BE2C (cell line): Measurements from ENCODE around the gene POC1A.

Experiments
- DNase-seq: peaks from one replicate; pipeline ENCODE4 v3.0.0-alpha.2; 2020
- H3K27me3 ChIP-seq: fragments of 250-450 bp; sonication (Bioruptor Pico); 2 replicates; pipeline ENCODE4 v1.5.1; 2020; ENCODE audit warnings: mild to moderate bottlenecking
- H3K36me3 ChIP-seq: fragments of 250-450 bp; sonication (Bioruptor Pico); 2 replicates; pipeline ENCODE4 v1.5.1; 2020; ENCODE audit warnings: mild to moderate bottlenecking
- H3K4me1 ChIP-seq: fragments of 250-450 bp; sonication (Bioruptor Pico); 2 replicates; pipeline ENCODE4 v1.5.1; 2020
- H3K4me3 ChIP-seq: 2 replicates; pipeline ENCODE4 v1.5.1; 2011; ENCODE audit warnings: low read depth, low read length
- H3K9me3 ChIP-seq: fragments of 250-450 bp; sonication (Bioruptor Pico); 2 replicates; pipeline ENCODE4 v1.5.1; 2020
- TF ChIP-seq, protein P1 (sequence below): IDR thresholded peaks from 2 replicates; pipeline ENCODE4 v1.5.1; 2012; ENCODE audit warnings: mild to moderate bottlenecking, low read depth, low read length

The POC1A gene

DNA sequence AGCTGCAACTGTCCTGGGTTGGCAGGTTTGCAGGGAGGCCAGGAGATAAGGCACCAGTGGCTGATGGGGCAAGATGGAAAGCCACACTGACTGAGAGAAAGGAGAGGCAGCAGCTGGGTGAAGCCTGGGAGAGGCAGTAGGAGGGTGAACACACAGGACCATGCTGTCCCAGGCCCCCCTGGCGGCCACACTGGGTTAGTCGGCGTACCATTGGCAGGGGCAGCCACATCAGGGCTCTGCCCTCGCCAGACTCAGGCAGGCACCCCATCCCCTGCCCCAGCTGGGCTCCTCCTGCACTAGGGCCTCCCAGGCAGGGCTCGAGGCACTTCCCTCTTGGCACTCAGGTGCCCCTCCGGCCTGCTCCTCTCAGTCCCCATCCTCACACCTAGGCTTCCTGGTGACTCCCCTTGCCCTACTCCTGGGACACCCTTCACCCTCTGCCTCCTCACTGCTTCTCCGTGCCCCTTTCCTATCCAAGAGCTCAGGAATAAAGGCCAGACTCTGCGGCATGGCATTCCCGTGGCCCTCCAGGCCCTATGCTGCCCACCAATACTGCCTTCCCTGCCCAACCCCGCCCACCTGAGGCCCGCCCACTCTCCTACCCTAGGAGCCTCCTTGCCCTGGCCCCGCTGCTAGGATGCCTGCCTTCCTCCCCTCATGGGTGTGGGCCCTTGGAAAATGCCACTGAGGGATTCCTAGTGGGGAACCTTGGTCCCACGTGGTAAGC, 69.1 kb downstream of the POC1A start:
- DNase-seq, result no peak
- no peaks in the 10 kb centered on the region for H3K4me1 ChIP-seq

DNA sequence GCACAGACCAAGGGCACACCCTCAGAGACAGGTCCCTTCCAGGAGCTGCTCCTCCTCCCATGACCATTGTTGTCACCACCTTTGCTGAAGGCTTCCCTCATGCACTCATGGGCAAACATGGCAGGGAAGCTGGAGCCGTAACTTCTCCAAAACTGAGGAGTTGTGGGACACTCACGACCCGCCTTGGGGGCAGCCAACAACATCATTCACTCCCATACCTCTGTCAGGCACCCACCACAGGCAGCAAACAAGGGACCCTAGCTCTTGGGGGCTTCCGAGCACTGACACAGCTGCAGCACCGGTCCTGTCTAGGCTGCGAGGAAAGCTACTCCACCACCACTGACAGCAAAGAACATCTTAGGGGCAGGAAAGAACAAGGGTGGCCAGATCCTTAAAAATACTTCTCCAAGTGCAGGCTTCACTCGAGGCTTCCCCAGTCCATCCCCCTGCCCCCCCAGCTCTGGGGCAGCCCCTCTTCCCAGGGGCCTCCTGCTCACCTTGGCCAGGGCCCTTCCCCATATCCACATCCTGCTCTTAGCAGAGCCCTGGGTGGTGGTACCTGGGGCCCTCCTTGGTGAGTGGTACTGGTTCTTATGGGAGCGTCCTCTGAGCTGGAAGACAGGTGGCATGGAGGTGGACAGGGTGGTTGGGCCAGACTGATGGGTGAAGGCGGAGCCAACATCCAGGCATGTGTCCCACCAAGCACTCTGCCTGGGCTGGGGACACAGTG, 69.8 kb downstream of the POC1A start:
- no peaks in the 10 kb centered on the region for H3K4me1 ChIP-seq
- DNase-seq, result no peak
- H3K4me3 ChIP-seq, result no peak overlapping the region
- H3K9me3 ChIP-seq, result no peaks in the 10 kb centered on the region
- TF ChIP-seq, protein P1, sequence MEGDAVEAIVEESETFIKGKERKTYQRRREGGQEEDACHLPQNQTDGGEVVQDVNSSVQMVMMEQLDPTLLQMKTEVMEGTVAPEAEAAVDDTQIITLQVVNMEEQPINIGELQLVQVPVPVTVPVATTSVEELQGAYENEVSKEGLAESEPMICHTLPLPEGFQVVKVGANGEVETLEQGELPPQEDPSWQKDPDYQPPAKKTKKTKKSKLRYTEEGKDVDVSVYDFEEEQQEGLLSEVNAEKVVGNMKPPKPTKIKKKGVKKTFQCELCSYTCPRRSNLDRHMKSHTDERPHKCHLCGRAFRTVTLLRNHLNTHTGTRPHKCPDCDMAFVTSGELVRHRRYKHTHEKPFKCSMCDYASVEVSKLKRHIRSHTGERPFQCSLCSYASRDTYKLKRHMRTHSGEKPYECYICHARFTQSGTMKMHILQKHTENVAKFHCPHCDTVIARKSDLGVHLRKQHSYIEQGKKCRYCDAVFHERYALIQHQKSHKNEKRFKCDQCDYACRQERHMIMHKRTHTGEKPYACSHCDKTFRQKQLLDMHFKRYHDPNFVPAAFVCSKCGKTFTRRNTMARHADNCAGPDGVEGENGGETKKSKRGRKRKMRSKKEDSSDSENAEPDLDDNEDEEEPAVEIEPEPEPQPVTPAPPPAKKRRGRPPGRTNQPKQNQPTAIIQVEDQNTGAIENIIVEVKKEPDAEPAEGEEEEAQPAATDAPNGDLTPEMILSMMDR, result no peak
- no peaks in the 10 kb centered on the region for H3K27me3 ChIP-seq
- H3K36me3 ChIP-seq, result no peaks in the 10 kb centered on the region

More for the DNA sequence above, 69.1 kb downstream of the POC1A start:
- TF ChIP-seq, protein P1, result 0 out of 2 replicates have a peak, but pooled peaks have one; percentile 8
- no peaks in the 10 kb centered on the region for H3K9me3 ChIP-seq
- H3K36me3 ChIP-seq, result no peaks in the 10 kb centered on the region
- no peak overlapping the region for H3K4me3 ChIP-seq
- H3K27me3 ChIP-seq, result no peaks in the 10 kb centered on the region

DNA sequence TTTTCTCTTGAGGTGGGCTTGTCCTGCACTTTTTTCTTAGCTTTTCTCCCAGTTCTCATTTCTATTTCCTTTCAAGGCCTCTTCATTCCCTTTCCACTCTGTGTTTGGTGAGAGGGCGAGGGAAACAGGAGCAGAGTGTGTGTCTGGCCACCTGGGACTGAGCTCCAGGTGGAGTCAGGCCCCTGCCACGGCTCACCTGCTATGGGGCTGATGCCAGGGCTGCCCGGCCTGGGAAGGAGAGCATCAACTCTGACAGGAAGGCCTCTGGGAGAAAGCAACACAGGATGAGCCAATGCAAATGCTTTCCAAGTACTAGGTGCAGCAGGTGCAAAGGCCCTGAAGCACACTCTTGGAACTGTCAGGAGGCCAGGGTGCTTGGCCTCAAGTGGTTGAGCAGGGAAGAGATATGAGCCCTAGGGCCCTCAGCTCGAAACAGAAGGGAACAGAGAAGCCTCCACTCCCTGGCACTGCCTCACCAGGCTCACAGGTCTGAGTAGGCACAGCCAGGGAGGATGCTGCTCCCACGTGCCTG, 70.6 kb downstream of the POC1A start:
- TF ChIP-seq, protein P1, result no peak
- DNase-seq, result no peak
- Histone ChIP-seq H3K4me3 (no peak overlapping the region), H3K4me1 (no peaks in the 10 kb centered on the region), H3K36me3 (no peaks in the 10 kb centered on the region), H3K27me3 (no peaks in the 10 kb centered on the region), H3K9me3 (no peaks in the 10 kb centered on the region)

DNA sequence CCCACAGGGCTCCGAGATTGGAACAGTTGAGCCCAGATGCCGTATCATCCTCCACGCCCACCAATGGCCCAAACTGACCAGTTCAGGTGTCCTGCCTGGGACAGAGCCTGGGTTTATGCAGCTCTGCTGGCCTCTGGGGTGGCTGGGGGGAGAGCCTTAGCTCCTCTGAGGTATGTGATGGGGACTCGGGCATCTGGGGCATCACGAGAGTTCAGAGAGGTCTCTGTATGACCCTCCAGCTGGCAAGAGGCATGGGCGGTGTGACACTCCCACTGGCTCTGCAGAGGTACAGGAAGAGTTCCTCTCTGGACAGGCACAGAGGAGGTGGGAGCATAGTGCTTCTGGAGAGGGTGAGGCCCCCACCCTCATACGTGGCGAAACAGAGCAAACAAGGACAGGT, 71.3 kb downstream of the POC1A start:
- no peak overlapping the region for H3K4me3 ChIP-seq
- TF ChIP-seq, protein P1, result no peak

DNA sequence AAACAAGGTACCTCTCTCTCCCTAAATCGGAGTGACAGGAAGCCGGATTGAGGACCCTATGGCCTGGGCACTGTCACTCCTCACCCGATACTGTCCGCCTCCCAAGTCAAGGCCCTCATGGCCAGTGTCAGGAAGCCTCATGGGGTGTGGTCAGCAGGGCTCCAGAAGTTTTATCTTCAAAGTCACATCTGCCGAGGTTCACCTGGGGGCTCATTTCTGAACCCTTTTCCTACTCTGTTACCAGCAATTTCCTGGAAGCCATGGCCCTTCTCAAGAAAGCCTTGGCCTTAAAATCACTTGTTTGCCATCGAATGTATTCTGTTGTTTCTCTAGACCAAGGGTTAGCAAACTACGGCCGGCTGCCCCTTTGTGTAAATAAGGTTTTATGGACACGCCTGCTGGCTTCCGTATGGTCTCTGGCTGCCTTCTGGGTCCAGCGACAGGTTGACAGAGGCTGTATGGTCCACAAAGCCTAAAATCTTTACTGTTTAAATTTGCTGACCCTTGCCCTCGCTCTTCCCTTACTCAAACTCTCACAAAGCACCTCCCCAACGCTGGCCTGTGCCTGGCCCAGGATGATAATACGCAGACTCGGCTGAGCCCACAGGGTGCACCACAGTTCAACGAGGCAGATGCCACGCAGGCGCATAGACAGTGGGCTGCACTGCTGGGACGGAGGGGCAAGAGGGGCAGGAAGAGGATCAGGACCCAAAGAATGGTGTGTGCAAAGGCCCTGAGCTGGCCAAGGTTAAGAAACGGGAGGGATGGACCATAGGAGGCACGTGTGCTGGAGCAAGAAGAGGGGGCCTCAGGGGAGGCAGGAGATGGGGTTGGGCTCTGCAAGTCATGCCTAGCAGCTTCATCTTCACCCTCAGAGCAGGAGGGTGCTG, 73.1 kb downstream of the POC1A start:
- DNase-seq, result no peak
- no peak overlapping the region for H3K4me3 ChIP-seq
- no peaks in the 10 kb centered on the region for H3K9me3 ChIP-seq
- no peaks in the 10 kb centered on the region for H3K4me1 ChIP-seq
- TF ChIP-seq, protein P1, result no peak
- no peaks in the 10 kb centered on the region for H3K27me3 ChIP-seq
- H3K36me3 ChIP-seq, result no peaks in the 10 kb centered on the region

More for the DNA sequence above, 71.3 kb downstream of the POC1A start:
- no peaks in the 10 kb centered on the region for H3K27me3 ChIP-seq
- DNase-seq, result no peak
- no peaks in the 10 kb centered on the region for H3K9me3 ChIP-seq
- H3K36me3 ChIP-seq, result no peaks in the 10 kb centered on the region
- H3K4me1 ChIP-seq, result no peaks in the 10 kb centered on the region
